Head of caudate nucleus (tissue), 42 donors: ENCODE measurements around the gene SAFB.
A peak's percentile ranks its signal among the peaks of the same experiment; 100 is the strongest.

Source experiments
- DNase-seq, 42 donors: peaks; one replicate each; pipeline versions ENCODE4 v3.0.0 to v3.0.0-alpha.2; 2020 to 2021; ENCODE audit warnings: mixed read lengths in 7 of 42
- intact Hi-C: fragments of 100-400 bp; cut with DNase I; formaldehyde crosslinking; loops from one replicate; pipeline ENCODE4 v1.15.0; 2022

Gene SAFB

GRCh38 chr19:5646703-5647102 is 23.8 kb downstream of the SAFB start:
- intact Hi-C loops = no loop called here
- no peak for DNase-seq

- no peak for DNase-seq
- intact Hi-C loops = no loop called here
Measured at GRCh38 chr19:5648464-5648863, 25.6 kb downstream of the SAFB start.

- intact Hi-C loops = no loop called here
- peak in 1 of 42 donors; percentile 5 for DNase-seq
Measured at GRCh38 chr19:5651361-5651760, 28.5 kb downstream of the SAFB start.

GRCh38 chr19:5652261-5652660 is 29.4 kb downstream of the SAFB start:
- intact Hi-C loops = no loop called here
- peak in 1 of 42 donors; percentile 26 for DNase-seq

GRCh38 chr19:5654931-5655330 is 32.0 kb downstream of the SAFB start:
- intact Hi-C loops = no loop called here
- DNase-seq = peak in 1 of 42 donors; percentile 7

- peak in 1 of 42 donors; percentile 23 for DNase-seq
- intact Hi-C loops = no loop called here
Measured at GRCh38 chr19:5655412-5655811, 32.5 kb downstream of the SAFB start.

- DNase-seq = peak in 1 of 42 donors; percentile 13
- intact Hi-C loops = no loop called here
Measured at GRCh38 chr19:5661483-5661882, 38.6 kb downstream of the SAFB start.

GRCh38 chr19:5663904-5664303 is 41.0 kb downstream of the SAFB start:
- intact Hi-C loops = no loop called here
- peak in 1 of 42 donors; percentile 32 for DNase-seq

GRCh38 chr19:5664515-5664914 is 41.6 kb downstream of the SAFB start:
- no peak for DNase-seq
- intact Hi-C loops = no loop called here

GRCh38 chr19:5665781-5666513 is 43.1 kb downstream of the SAFB start:
- DNase-seq = peak in 1 of 42 donors; percentile 1
- intact Hi-C loops = no loop called here

GRCh38 chr19:5666921-5667610 is 44.2 kb downstream of the SAFB start:
- DNase-seq = no peak

GRCh38 chr19:5667751-5668271 is 44.9 kb downstream of the SAFB start:
- DNase-seq = no peak
- intact Hi-C loops = no loop called here

More at GRCh38 chr19:5666921-5667610, 44.2 kb downstream of the SAFB start:
- intact Hi-C loops = no loop called here

- intact Hi-C loops = no loop called here
- DNase-seq = no peak
Measured at GRCh38 chr19:5669212-5669611, 46.3 kb downstream of the SAFB start.

- DNase-seq = no peak
- intact Hi-C loops = no loop called here
Measured at GRCh38 chr19:5671600-5671999, 48.7 kb downstream of the SAFB start.

- intact Hi-C loops = no loop called here
Measured at GRCh38 chr19:5672708-5673459, 50.0 kb downstream of the SAFB start.

GRCh38 chr19:5673752-5674151 is 50.9 kb downstream of the SAFB start:
- DNase-seq = no peak
- intact Hi-C loops = no loop called here

More at GRCh38 chr19:5672708-5673459, 50.0 kb downstream of the SAFB start:
- no peak for DNase-seq

- intact Hi-C loops = no loop called here
- DNase-seq = no peak
Measured at GRCh38 chr19:5674714-5675113, 51.8 kb downstream of the SAFB start.

- intact Hi-C loops = no loop called here
- no peak for DNase-seq
Measured at GRCh38 chr19:5676105-5676771, 53.4 kb downstream of the SAFB start.

GRCh38 chr19:5676772-5677105 is 53.9 kb downstream of the SAFB start:
- DNase-seq = no peak
- intact Hi-C loops = no loop called here
